Mammary epithelial cell (primary cell): Measurements from ENCODE around the gene INPP5A.

Source experiments
- CTCF ChIP-seq, 2 donors: IDR thresholded peaks in 1 of 2; conservative IDR thresholded peaks in 1 of 2; 2 replicates each; pipeline ENCODE4 v1.5.1; 2011 to 2012; ENCODE audit warnings: inconsistent platforms in 2 of 2, low read length in 2 of 2, mild to moderate bottlenecking in 2 of 2, control low read depth in 1 of 2, low read depth in 1 of 2; ENCODE audit not compliant: insufficient read depth in 1 of 2; ENCODE audit errors: extremely low read depth in 1 of 2
- EZH2 ChIP-seq: IDR thresholded peaks from 2 replicates; pipeline ENCODE4 v1.6.1; 2012; ENCODE audit warnings: low read length, inconsistent platforms, borderline replicate concordance

- TF ChIP-seq CTCF (conservative IDR thresholded peaks at IDR 0.05 in 1 of 2, IDR thresholded peaks at IDR 0.05 in 1 of 2; ENCODE audit: extremely low read depth in 1 of 2, insufficient read depth in 1 of 2, low read depth in 1 of 2, low read length in 2 of 2) (no peak), EZH2 (no peak)
Measured at GRCh38 chr10:132549371-132549770, 11.8 kb downstream of the INPP5A start.
